Smooth muscle cell (in vitro differentiated cells): ENCODE results near the gene MT3. TPM values are rescaled to one million over a fixed set of nuclear protein-coding genes. Genes with fewer than 3 reads are reported as not detected.
"Not testable (repeated sequence)": the region's sequence is repeated elsewhere in the genome, so short reads cannot be mapped to it uniquely, and the experiment has no call there.

Source experiments
- DNase-seq: peaks from one replicate; lab custom pipeline; 2025; ENCODE audit not compliant: unreplicated experiment; lab: John Stamatoyannopoulos, UW
- H2AFZ ChIP-seq: fragments of 200-600 bp; sonication (generic); 2 replicates; pipeline ENCODE4 v1.6.0; 2016; ENCODE audit warnings: antibody characterized with exemption, low read depth, mild to moderate bottlenecking
- H3F3A ChIP-seq: fragments of 200-600 bp; sonication (generic); 2 replicates; pipeline ENCODE4 v1.6.0; 2017; ENCODE audit warnings: antibody characterized with exemption, low read depth
- H3K27ac ChIP-seq: fragments of 200-600 bp; sonication (generic); 2 replicates; pipeline ENCODE4 v1.5.1; 2016; ENCODE audit warnings: low read depth, mild to moderate bottlenecking
- H3K27me3 ChIP-seq: fragments of 200-600 bp; sonication (generic); 2 replicates; pipeline ENCODE4 v1.6.1; 2016; ENCODE audit warnings: low read depth, mild to moderate bottlenecking
- H3K36me3 ChIP-seq: fragments of 200-600 bp; sonication (generic); 2 replicates; pipeline ENCODE4 v1.5.1; 2016; ENCODE audit warnings: low read depth
- H3K4me1 ChIP-seq: fragments of 200-600 bp; sonication (generic); 2 replicates; pipeline ENCODE4 v1.5.1; 2016; ENCODE audit warnings: low read depth
- H3K4me2 ChIP-seq: fragments of 200-600 bp; sonication (generic); 2 replicates; pipeline ENCODE4 v1.6.0; 2016; ENCODE audit warnings: mild to moderate bottlenecking
- H3K4me3 ChIP-seq: fragments of 200-600 bp; sonication (generic); 2 replicates; pipeline ENCODE4 v1.5.1; 2016; ENCODE audit warnings: mild to moderate bottlenecking
- H3K79me2 ChIP-seq: fragments of 200-600 bp; sonication (generic); 2 replicates; pipeline ENCODE4 v1.6.0; 2016; ENCODE audit warnings: low read depth, mild to moderate bottlenecking
- H3K9ac ChIP-seq: fragments of 200-600 bp; sonication (generic); 2 replicates; pipeline ENCODE4 v1.6.0; 2016; ENCODE audit warnings: low read depth
- H3K9me3 ChIP-seq: fragments of 200-600 bp; sonication (generic); replicated peaks from 2 replicates; pipeline ENCODE4 v1.5.1; 2016; ENCODE audit warnings: low read depth
- H4K20me1 ChIP-seq: fragments of 200-600 bp; sonication (generic); 2 replicates; pipeline ENCODE4 v1.6.0; 2016; ENCODE audit warnings: low read depth
- CTCF ChIP-seq: fragments of 200-600 bp; sonication (generic); IDR thresholded peaks from 2 replicates; pipeline ENCODE4 v1.5.1; 2017; ENCODE audit warnings: borderline replicate concordance, mild to moderate bottlenecking, antibody characterized with exemption; ENCODE audit not compliant: insufficient read depth, poor library complexity, severe bottlenecking
- WGBS: methylation state at CpG from one replicate; pipeline ENCODE4 v1.1.7; 2016; ENCODE audit warnings: low lambda C conversion rate; 5-methylcytosine and 5-hydroxymethylcytosine counted together
- polyA plus RNA-seq: library from polyadenylated mRNA; unstranded; fragments of >200 nt; fragmentation: Nextera tagmentation; extraction: Ambion mirVana; gene quantifications from 2 replicates; pipeline ENCODE4 v1.2.1, GENCODE V29; 2016
- total RNA-seq: library from RNA; depleted of rRNA; stranded (reverse); fragments of >200 nt; gene quantifications from 2 replicates; pipeline ENCODE4 v1.2.3, GENCODE V29; 2014

The MT3 gene
- total and polyA plus RNA-seq, 2 experiments from 2014 or later: not detected

- no peaks in the 10 kb centered on the region for H3K79me2 ChIP-seq
- peaks cover 42% of the 10 kb centered on the region for H3K27me3 ChIP-seq
- no peak overlapping the region for H3K4me2 ChIP-seq
- no peak overlapping the region for H3K9ac ChIP-seq
- 61% methylated on average over 6 of the region's 6 CpGs for WGBS
- no peaks in the 10 kb centered on the region for H3K9me3 ChIP-seq
- H3F3A ChIP-seq: no peaks in the 10 kb centered on the region
- H3K4me3 ChIP-seq: no peak overlapping the region
- H2AFZ ChIP-seq: no peak overlapping the region
- no peaks in the 10 kb centered on the region for H4K20me1 ChIP-seq
- no peaks in the 10 kb centered on the region for H3K36me3 ChIP-seq
- DNase-seq: no peak
- TF ChIP-seq CTCF: no peak
- no peaks in the 10 kb centered on the region for H3K4me1 ChIP-seq
- no peak overlapping the region for H3K27ac ChIP-seq
Observed at GRCh38 chr16:56618138-56618537, 28.8 kb downstream of the MT3 start.

- peaks cover 50% of the 10 kb centered on the region for H3K27me3 ChIP-seq
- H3K79me2 ChIP-seq: no peaks in the 10 kb centered on the region
- no peaks in the 10 kb centered on the region for H3K36me3 ChIP-seq
- H3K9ac ChIP-seq: no peak overlapping the region
- H3K27ac ChIP-seq: no peak overlapping the region
- H3K4me1 ChIP-seq: peaks cover under 1% of the 10 kb centered on the region
- H3F3A ChIP-seq: no peaks in the 10 kb centered on the region
- H2AFZ ChIP-seq: no peak overlapping the region
- H4K20me1 ChIP-seq: no peaks in the 10 kb centered on the region
- 85% methylated on average over 8 of the region's 8 CpGs for WGBS
- H3K9me3 ChIP-seq: no peaks in the 10 kb centered on the region
- H3K4me2 ChIP-seq: no peak overlapping the region
- no peak for TF ChIP-seq CTCF
- H3K4me3 ChIP-seq: no peak overlapping the region
- no peak for DNase-seq
Observed at GRCh38 chr16:56620339-56620897, 31.1 kb downstream of the MT3 start.

- not testable (repeated sequence) for H3K9ac ChIP-seq, H3K79me2 ChIP-seq, H3F3A ChIP-seq, H3K4me2 ChIP-seq, H3K4me3 ChIP-seq, H4K20me1 ChIP-seq, DNase-seq, H3K36me3 ChIP-seq, H3K9me3 ChIP-seq, H3K27ac ChIP-seq, H2AFZ ChIP-seq
- Histone ChIP-seq H3K4me1 (peaks cover 10% of the 10 kb centered on the region), H3K27me3 (peaks cover 42% of the 10 kb centered on the region)
- WGBS: 63% methylated on average over 4 of the region's 4 CpGs
Observed at GRCh38 chr16:56621665-56622445, 32.5 kb downstream of the MT3 start.

- not testable (repeated sequence) for H3K9ac ChIP-seq, H3K79me2 ChIP-seq, H3K4me2 ChIP-seq, H3K9me3 ChIP-seq, H2AFZ ChIP-seq, H4K20me1 ChIP-seq, H3K4me3 ChIP-seq, DNase-seq, H3K36me3 ChIP-seq, H3K27ac ChIP-seq, H3F3A ChIP-seq
- WGBS: 93% methylated on average over 5 of the region's 5 CpGs
- peaks cover 10% of the 10 kb centered on the region for H3K4me1 ChIP-seq
- peaks cover 29% of the 10 kb centered on the region for H3K27me3 ChIP-seq
Observed at GRCh38 chr16:56623184-56623583, 33.9 kb downstream of the MT3 start.
